ENCODE data around the gene BCL2L15.

DNA sequence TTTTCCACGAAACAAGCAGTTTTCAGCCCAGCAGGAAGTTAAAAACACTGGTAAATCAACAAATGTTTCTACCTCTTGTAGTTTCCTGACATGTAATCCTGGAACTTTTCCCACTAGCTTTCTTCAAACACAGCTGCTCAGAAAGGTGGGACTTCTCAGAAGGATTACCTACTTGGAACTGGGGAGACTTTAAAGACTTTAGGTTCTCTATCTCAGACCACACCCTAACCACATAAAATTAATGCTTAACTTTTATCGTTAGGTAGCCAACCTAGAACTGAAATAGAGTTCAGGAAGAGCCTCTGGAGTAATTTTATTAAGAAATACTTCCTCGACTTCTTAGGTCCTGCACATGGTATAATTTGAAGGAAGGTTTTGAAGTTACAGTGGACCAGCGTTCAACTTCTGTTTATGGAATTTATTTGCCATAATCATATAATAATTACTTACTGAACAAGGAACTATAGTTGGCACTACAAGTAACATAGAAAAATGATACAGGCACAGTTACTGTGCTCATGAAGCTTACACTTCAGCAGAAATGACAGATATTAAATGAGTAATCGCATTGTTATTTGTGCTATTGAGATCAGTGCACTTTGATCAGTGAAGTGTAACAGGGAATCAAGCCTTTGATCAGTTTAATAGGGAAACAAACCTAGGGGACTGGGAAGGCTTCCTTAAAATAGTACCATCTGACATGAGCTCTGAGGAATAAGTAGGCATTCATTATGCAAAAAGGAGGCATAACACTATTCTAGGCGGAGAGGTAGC, at the start of gene BCL2L15:
- TF ChIP-seq GATA2 (IDR thresholded peaks at IDR 0.05; ENCODE audit: low read depth, low read length) (no peak), GATA3 (IDR thresholded peaks at IDR 0.05; ENCODE audit: low read depth, low read length) (no peak)
